ENCODE measurements around the gene POU2F1. TPM values are rescaled to one million over a fixed set of nuclear protein-coding genes. Genes with fewer than 3 reads are reported as not detected.

Gene POU2F1
- total and polyA plus RNA-seq, 2 experiments from 2014 or later = 9.2 to 21.9 TPM

GRCh38 chr1:167305059-167305705 is 84.5 kb downstream of the POU2F1 start:
- Histone ChIP-seq H3K27me3 (no peaks in the 10 kb centered on the region), H3K4me1 (ENCODE audit: low read depth) (no peaks in the 10 kb centered on the region), H3K4me3 (no peak overlapping the region), H3K36me3 (no peaks in the 10 kb centered on the region), H3K9me3 (ENCODE audit: low read depth) (no peaks in the 10 kb centered on the region), H3K27ac (peak overlapping the region; percentile 4)
- DNase-seq (ENCODE audit: low read depth in 1 of 2, low spot score in 1 of 2) = no peak
- TF ChIP-seq CTCF (IDR thresholded peaks at IDR 0.05; ENCODE audit: low read depth, low read length) = no peak

GRCh38 chr1:167305706-167306277 is 85.1 kb downstream of the POU2F1 start:
- Histone ChIP-seq H3K4me3 (no peak overlapping the region), H3K4me1 (ENCODE audit: low read depth) (no peaks in the 10 kb centered on the region), H3K36me3 (no peaks in the 10 kb centered on the region), H3K9me3 (ENCODE audit: low read depth) (no peaks in the 10 kb centered on the region), H3K27ac (peak overlapping the region; percentile 4), H3K27me3 (no peaks in the 10 kb centered on the region)
- TF ChIP-seq CTCF (IDR thresholded peaks at IDR 0.05; ENCODE audit: low read depth, low read length) = no peak
- no peak for DNase-seq (ENCODE audit: low read depth in 1 of 2, low spot score in 1 of 2)

- no peak overlapping the region for H3K27ac ChIP-seq
- no peaks in the 10 kb centered on the region for H3K36me3 ChIP-seq
- no peak overlapping the region for H3K4me3 ChIP-seq
- no peaks in the 10 kb centered on the region for H3K4me1 ChIP-seq (ENCODE audit: low read depth)
- H3K9me3 ChIP-seq (ENCODE audit: low read depth) = no peaks in the 10 kb centered on the region
- TF ChIP-seq CTCF (IDR thresholded peaks at IDR 0.05; ENCODE audit: low read depth, low read length) = no peak
- DNase-seq (ENCODE audit: low read depth in 1 of 2, low spot score in 1 of 2) = no peak
- no peaks in the 10 kb centered on the region for H3K27me3 ChIP-seq
These were observed 90.0 kb downstream of the POU2F1 start for GRCh38 chr1:167310732-167311131.

GRCh38 chr1:167312871-167313270 is 92.2 kb downstream of the POU2F1 start:
- DNase-seq (ENCODE audit: low read depth in 1 of 2, low spot score in 1 of 2) = no peak
- Histone ChIP-seq H3K27me3 (no peaks in the 10 kb centered on the region), H3K27ac (no peak overlapping the region), H3K9me3 (ENCODE audit: low read depth) (no peaks in the 10 kb centered on the region), H3K4me1 (ENCODE audit: low read depth) (no peaks in the 10 kb centered on the region), H3K4me3 (no peak overlapping the region), H3K36me3 (no peaks in the 10 kb centered on the region)
- TF ChIP-seq CTCF (IDR thresholded peaks at IDR 0.05; ENCODE audit: low read depth, low read length) = no peak

- Histone ChIP-seq H3K36me3 (no peaks in the 10 kb centered on the region), H3K4me1 (ENCODE audit: low read depth) (no peaks in the 10 kb centered on the region), H3K4me3 (no peak overlapping the region), H3K27ac (no peak overlapping the region), H3K9me3 (ENCODE audit: low read depth) (no peaks in the 10 kb centered on the region), H3K27me3 (no peaks in the 10 kb centered on the region)
- DNase-seq (ENCODE audit: low read depth in 1 of 2, low spot score in 1 of 2) = no peak
- TF ChIP-seq CTCF (IDR thresholded peaks at IDR 0.05; ENCODE audit: low read depth, low read length) = no peak
These were observed 94.0 kb downstream of the POU2F1 start for GRCh38 chr1:167314671-167315070.

Measured in cardiac muscle cell (in vitro differentiated cells and primary cell).